ENCODE results near the gene DOHH.

DOHH gene

GRCh38 chr19:3512562-3513228 is 12.2 kb upstream of the DOHH start:
- no peak overlapping the region for H3K4me3 ChIP-seq (ENCODE audit: low read depth, low read length)
- TF ChIP-seq CTCF (IDR thresholded peaks at IDR 0.05; ENCODE audit: low read depth, low read length): no peak

GRCh38 chr19:3511506-3512251 is 11.2 kb upstream of the DOHH start:
- no peak overlapping the region for H3K4me3 ChIP-seq (ENCODE audit: low read depth, low read length)
- no peak for TF ChIP-seq CTCF (IDR thresholded peaks at IDR 0.05; ENCODE audit: low read depth, low read length)

GRCh38 chr19:3510727-3511126 is 10.3 kb upstream of the DOHH start:
- no peak overlapping the region for H3K4me3 ChIP-seq (ENCODE audit: low read depth, low read length)
- TF ChIP-seq CTCF (IDR thresholded peaks at IDR 0.05; ENCODE audit: low read depth, low read length): no peak

GRCh38 chr19:3509566-3509989 is 9.1 kb upstream of the DOHH start:
- no peak overlapping the region for H3K4me3 ChIP-seq (ENCODE audit: low read depth, low read length)
- TF ChIP-seq CTCF (IDR thresholded peaks at IDR 0.05; ENCODE audit: low read depth, low read length): no peak

- no peak overlapping the region for H3K4me3 ChIP-seq (ENCODE audit: low read depth, low read length)
- TF ChIP-seq CTCF (IDR thresholded peaks at IDR 0.05; ENCODE audit: low read depth, low read length): no peak
These were observed 8.5 kb upstream of the DOHH start for GRCh38 chr19:3508771-3509535.

GRCh38 chr19:3508121-3508661 is 7.7 kb upstream of the DOHH start:
- peak overlapping the region; percentile 79 for H3K4me3 ChIP-seq (ENCODE audit: low read depth, low read length)

GRCh38 chr19:3507371-3508120 is 7.1 kb upstream of the DOHH start:
- no peak for TF ChIP-seq CTCF (IDR thresholded peaks at IDR 0.05; ENCODE audit: low read depth, low read length)
- peak overlapping the region; percentile 79 for H3K4me3 ChIP-seq (ENCODE audit: low read depth, low read length)
